OCI-LY7 (cell line): ENCODE data around the gene KCNRG. TPM values are rescaled to one million over a fixed set of nuclear protein-coding genes. Genes with fewer than 3 reads are reported as not detected.

Experiments used
- BruUV-seq: library from RNA; stranded (reverse); fragments of 400-500 nt; replicated peaks from 2 replicates; lab custom pipeline; 2021; lab: Mats Ljungman, UMichigan
- CTCF ChIA-PET: fragments of 300-600 bp; sonication (Branson Sonifier 250); formaldehyde crosslinking; loops from one replicate; lab custom pipeline; 2022; ENCODE audit warnings: antibody characterized with exemption; ENCODE audit not compliant: unreplicated experiment; lab: Charles Lee
- POLR2A ChIA-PET: fragments of 300-600 bp; sonication (Branson Sonifier 250); formaldehyde crosslinking; loops from one replicate; lab custom pipeline; 2022; ENCODE audit warnings: antibody characterized with exemption; lab: Charles Lee
- DNase-seq: peaks from one replicate; pipeline ENCODE4 v3.0.0-alpha.2; 2015; ENCODE audit warnings: low spot score
- H2AFZ ChIP-seq: fragments of 200-600 bp; sonication (generic), shearing (Covaris generic); 2 replicates; pipeline ENCODE4 v1.6.1; 2014; ENCODE audit warnings: mild to moderate bottlenecking, antibody characterized with exemption, low read length, moderate library complexity
- H3K27ac ChIP-seq: fragments of 200-600 bp; sonication (generic); 2 replicates; pipeline ENCODE4 v1.5.1; 2014; ENCODE audit warnings: mixed run types, low read depth, mild to moderate bottlenecking, moderate library complexity, low read length, inconsistent platforms; ENCODE audit not compliant: poor library complexity, severe bottlenecking
- H3K36me3 ChIP-seq: fragments of 200-600 bp; sonication (generic); 2 replicates; pipeline ENCODE4 v1.6.1; 2014; ENCODE audit warnings: mild to moderate bottlenecking, antibody characterized with exemption, low read length, moderate library complexity, mixed read lengths; ENCODE audit not compliant: insufficient read depth
- H3K4me1 ChIP-seq: fragments of 200-600 bp; sonication (generic); 2 replicates; pipeline ENCODE4 v1.5.1; 2014; ENCODE audit warnings: mild to moderate bottlenecking, low read length; ENCODE audit not compliant: insufficient read depth, poor library complexity, severe bottlenecking
- H3K4me2 ChIP-seq: fragments of 200-600 bp; sonication (generic); 2 replicates; pipeline ENCODE4 v1.6.1; 2014; ENCODE audit warnings: mild to moderate bottlenecking, low read length
- H3K4me3 ChIP-seq: fragments of 200-600 bp; sonication (generic); 2 replicates; pipeline ENCODE4 v1.5.1; 2014; ENCODE audit warnings: mild to moderate bottlenecking, low read depth, low read length; ENCODE audit not compliant: poor library complexity, severe bottlenecking
- H3K79me2 ChIP-seq: fragments of 200-600 bp; sonication (generic); 2 replicates; pipeline ENCODE4 v1.6.1; 2016; ENCODE audit warnings: low read depth, mild to moderate bottlenecking, low read length, moderate library complexity, mixed read lengths; ENCODE audit not compliant: insufficient read depth
- H3K9me2 ChIP-seq: fragments of 200-600 bp; sonication (generic); 2 replicates; pipeline ENCODE4 v1.6.1; 2016; ENCODE audit warnings: mild to moderate bottlenecking, low read length, mixed read lengths; ENCODE audit not compliant: insufficient read depth
- H3K9me3 ChIP-seq: fragments of 200-600 bp; sonication (generic); 2 replicates; pipeline ENCODE4 v1.6.1; 2014; ENCODE audit warnings: mild to moderate bottlenecking, mixed run types, low read length, mixed read lengths
- H4K20me1 ChIP-seq: fragments of 200-600 bp; sonication (generic); 2 replicates; pipeline ENCODE4 v1.6.1; 2014; ENCODE audit warnings: mild to moderate bottlenecking, antibody characterized with exemption, low read length, moderate library complexity, mixed read lengths; ENCODE audit not compliant: insufficient read depth
- EZH2phosphoT487 ChIP-seq: fragments of 200-600 bp; sonication (generic); IDR thresholded peaks from 2 replicates; pipeline ENCODE4 v1.6.1; 2018; ENCODE audit warnings: low read depth, borderline replicate concordance, mild to moderate bottlenecking, mixed run types, antibody characterized with exemption, low read length, moderate library complexity, mixed read lengths
- intact Hi-C: fragments of 100-400 bp; cut with micrococcal nuclease; formaldehyde crosslinking; loops from one replicate; pipeline ENCODE4 v1.10.0; 2022; ENCODE audit not compliant: unreplicated experiment
- total RNA-seq, 2 experiments: library from RNA; depleted of rRNA in 1 of 2; stranded (reverse); fragments of >200 nt in 1 of 2; shearing (Covaris generic) in 1 of 2; gene quantifications; 2 replicates each; pipeline ENCODE4 v1.2.3, GENCODE V29; 2014 to 2022
- TF ChIP-seq, protein P1 (sequence below): fragments of 200-600 bp; sonication (generic); conservative IDR thresholded peaks from 2 replicates; pipeline ENCODE4 v1.5.1; 2014; ENCODE audit warnings: mild to moderate bottlenecking, antibody characterized with exemption, low read length, moderate library complexity, mixed read lengths

Gene KCNRG
- total RNA-seq, 2 experiments from 2014 or later, result 0.28 TPM; not detected in 1

DNA sequence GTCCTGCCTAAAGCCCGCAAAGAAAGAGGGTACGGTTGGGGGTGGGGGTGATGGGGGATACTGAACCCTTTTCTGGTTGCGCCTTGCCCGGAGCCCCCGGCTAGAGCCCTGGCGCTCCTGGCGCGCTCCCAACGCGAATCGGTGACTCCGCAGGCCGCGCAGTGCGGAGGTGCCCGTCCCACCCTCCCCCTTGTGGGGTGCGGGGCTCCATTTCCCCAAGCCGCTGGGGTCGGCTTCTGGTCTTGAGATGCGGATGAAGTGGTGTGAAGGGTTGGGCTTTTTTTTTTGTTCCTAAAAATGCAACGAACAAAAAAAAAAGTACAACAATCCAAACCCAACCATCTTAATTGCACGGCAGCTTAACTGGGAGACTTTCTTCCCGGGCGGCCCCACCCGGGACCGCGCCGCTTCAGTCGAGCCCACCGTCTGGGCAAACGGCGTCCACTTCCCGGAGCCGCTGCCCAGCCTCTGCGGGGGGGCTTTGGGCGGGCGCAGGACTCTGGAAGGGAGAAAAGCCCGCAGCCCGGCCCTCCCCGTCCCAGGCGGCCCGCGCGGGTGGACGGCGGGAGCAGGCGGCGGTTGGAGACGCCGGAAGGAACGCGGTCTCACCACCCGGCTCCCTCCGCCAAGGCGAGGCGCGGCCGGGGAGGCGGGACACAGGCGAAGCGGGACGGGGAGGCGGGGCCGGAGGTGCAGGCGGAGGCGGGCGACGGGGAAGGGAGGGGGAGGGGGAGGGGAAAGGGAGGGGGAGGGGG, 18.9 kb upstream of the KCNRG start:
- H3K4me1 ChIP-seq, result peaks cover 39% of the 10 kb centered on the region
- peak overlapping the region; percentile 68 for H3K4me3 ChIP-seq
- H3K4me2 ChIP-seq, result peak overlapping the region; percentile 79
- TF ChIP-seq, protein P1, sequence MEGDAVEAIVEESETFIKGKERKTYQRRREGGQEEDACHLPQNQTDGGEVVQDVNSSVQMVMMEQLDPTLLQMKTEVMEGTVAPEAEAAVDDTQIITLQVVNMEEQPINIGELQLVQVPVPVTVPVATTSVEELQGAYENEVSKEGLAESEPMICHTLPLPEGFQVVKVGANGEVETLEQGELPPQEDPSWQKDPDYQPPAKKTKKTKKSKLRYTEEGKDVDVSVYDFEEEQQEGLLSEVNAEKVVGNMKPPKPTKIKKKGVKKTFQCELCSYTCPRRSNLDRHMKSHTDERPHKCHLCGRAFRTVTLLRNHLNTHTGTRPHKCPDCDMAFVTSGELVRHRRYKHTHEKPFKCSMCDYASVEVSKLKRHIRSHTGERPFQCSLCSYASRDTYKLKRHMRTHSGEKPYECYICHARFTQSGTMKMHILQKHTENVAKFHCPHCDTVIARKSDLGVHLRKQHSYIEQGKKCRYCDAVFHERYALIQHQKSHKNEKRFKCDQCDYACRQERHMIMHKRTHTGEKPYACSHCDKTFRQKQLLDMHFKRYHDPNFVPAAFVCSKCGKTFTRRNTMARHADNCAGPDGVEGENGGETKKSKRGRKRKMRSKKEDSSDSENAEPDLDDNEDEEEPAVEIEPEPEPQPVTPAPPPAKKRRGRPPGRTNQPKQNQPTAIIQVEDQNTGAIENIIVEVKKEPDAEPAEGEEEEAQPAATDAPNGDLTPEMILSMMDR, result no peak
- no peak for TF ChIP-seq EZH2phosphoT487
- H3K9me2 ChIP-seq, result no peaks in the 10 kb centered on the region
- H4K20me1 ChIP-seq, result peaks cover 4% of the 10 kb centered on the region; the same call in 1 of the 2 replicates
- BruUV-seq, result no TSS peak
- peaks cover 71% of the 10 kb centered on the region for H3K36me3 ChIP-seq
- no peaks in the 10 kb centered on the region for H3K9me3 ChIP-seq
- intact Hi-C loops, result loop anchor here (2.0 to 10.0 kb wide), 7 partner anchors 86 to 916 kb away; no protein-coding TSS in a partner anchor
- peak; percentile 89 for DNase-seq
- ChIA-PET POLR2A (interaction anchor here (0.6 to 1.2 kb wide), 3 partner anchors 20 to 86 kb away, joined by 3 to 6 read pairs (median 3); no protein-coding TSS in a partner anchor), CTCF (interaction anchor here (0.5 to 1.5 kb wide), 4 partner anchors 84 to 915 kb away, joined by 3 to 7 read pairs (median 4); no protein-coding TSS in a partner anchor)
- peaks cover 33% of the 10 kb centered on the region for H3K79me2 ChIP-seq
- peak overlapping the region; percentile 88 for H2AFZ ChIP-seq
- peak overlapping the region; percentile 60 for H3K27ac ChIP-seq

DNA sequence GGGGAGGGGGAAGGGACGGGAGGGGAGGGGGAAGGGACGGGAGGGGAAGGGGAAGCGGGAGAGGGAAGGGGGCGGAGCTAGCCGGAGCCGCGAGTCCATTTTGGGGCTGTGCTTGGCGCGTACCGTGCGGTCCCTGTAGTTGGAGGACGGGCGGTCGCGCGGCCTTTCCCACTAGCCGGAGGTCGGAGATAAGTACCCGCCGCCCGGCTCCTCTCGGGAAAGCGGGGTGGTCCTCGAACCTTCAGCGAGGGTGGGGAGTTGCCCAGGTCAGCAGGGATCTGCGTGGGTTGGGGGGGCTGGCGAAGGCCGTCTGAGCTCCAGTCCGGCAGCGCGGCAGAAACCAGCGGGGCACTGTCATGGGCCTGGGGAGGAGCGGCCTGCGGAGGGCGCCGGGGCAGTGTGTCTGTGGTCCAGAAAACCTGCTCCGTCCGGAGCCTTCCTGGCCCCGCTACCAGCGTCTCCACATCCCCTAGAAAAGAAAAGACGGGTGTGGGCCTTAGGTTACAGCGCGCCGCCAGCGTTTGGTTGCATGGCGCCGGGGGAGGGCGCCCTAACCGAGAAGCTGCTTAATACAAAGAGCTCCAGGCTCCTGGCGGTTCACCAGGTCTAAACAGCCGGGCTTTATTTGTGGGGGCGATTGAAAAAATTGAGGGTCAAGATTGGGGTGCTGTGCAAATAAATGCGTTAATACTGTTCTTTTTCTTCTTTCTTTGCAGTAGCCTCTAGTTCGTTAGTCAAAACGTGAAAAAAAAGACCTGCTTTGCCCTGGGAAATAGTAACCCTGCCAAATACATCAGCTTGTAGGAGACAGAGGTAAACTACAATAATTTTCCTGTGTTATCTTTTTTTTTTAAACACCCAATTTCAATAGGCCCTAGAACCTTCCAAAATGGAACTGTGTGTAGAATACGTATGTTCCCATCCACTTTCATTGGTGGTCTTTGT, 18.0 kb upstream of the KCNRG start, which contains the start of gene TRIM13:
Gene TRIM13 (plus strand): TSS at position 92 of the 945 bp plus-strand sequence. CDS start 14,899 bp downstream, outside the sequence.
- peak; percentile 92 for DNase-seq
- Histone ChIP-seq H3K9me2 (no peaks in the 10 kb centered on the region), H3K4me1 (peaks cover 39% of the 10 kb centered on the region), H3K4me3 (peak within 1 kb of the TSS; percentile 94), H4K20me1 (peaks cover 4% of the 10 kb centered on the region; the same call in 1 of the 2 replicates), H3K9me3 (no peaks in the 10 kb centered on the region), H3K79me2 (peaks cover 39% of the 10 kb centered on the region), H2AFZ (peak within 1 kb of the TSS; percentile 88), H3K4me2 (peak within 1 kb of the TSS; percentile 83), H3K27ac (peak within 1 kb of the TSS; percentile 87), H3K36me3 (peaks cover 71% of the 10 kb centered on the region)
- TF ChIP-seq, protein P1, result peak; percentile 97
- TF ChIP-seq EZH2phosphoT487, result no peak
- CTCF ChIA-PET, result interaction anchor here (0.5 to 1.5 kb wide), 8 partner anchors 20 to 914 kb away, joined by 3 to 7 read pairs (median 4); no protein-coding TSS in a partner anchor
- BruUV-seq, result no TSS peak
- intact Hi-C loops, result loop anchor here (1.0 to 10.0 kb wide), 8 partner anchors 61 to 915 kb away; partner anchors contain the start of gene SPRYD7
- POLR2A ChIA-PET, result interaction anchor here (0.8 to 1.9 kb wide), 12 partner anchors 9 to 809 kb away, joined by 3 to 6 read pairs (median 3); no protein-coding TSS in a partner anchor
